Brain microvascular endothelial cell (primary cell): ENCODE data around the gene IRF4.
"Not testable (repeated sequence)": the region's sequence is repeated elsewhere in the genome, so short reads cannot be mapped to it uniquely, and the experiment has no call there.

Experiments
- DNase-seq: peaks from one replicate; pipeline ENCODE4 v3.0.0-alpha.2; 2020
- H3K27ac ChIP-seq: fragments of 250-450 bp; sonication (Bioruptor Pico); 2 replicates; pipeline ENCODE4 v1.5.1; 2020; ENCODE audit warnings: mild to moderate bottlenecking, moderate library complexity
- H3K27me3 ChIP-seq: fragments of 250-450 bp; sonication (Bioruptor Pico); replicated peaks from 2 replicates; pipeline ENCODE4 v1.5.1; 2020; ENCODE audit warnings: mild to moderate bottlenecking
- H3K36me3 ChIP-seq: fragments of 250-450 bp; sonication (Bioruptor Pico); replicated peaks from 2 replicates; pipeline ENCODE4 v1.5.1; 2020; ENCODE audit warnings: mild to moderate bottlenecking
- H3K4me3 ChIP-seq: 2 replicates; pipeline ENCODE4 v1.5.1; 2011; ENCODE audit warnings: low read depth, mild to moderate bottlenecking, control low read depth, low read length, moderate library complexity
- in situ Hi-C: cut with HindIII; loops from 2 replicates; pipeline ENCODE4 v1.10.0; 2017; ENCODE audit warnings: low sequenced_read_pairs, low pct_ligation_motif_present
- TF ChIP-seq, protein P1 (sequence below): IDR thresholded peaks from 2 replicates; pipeline ENCODE4 v1.5.1; 2011; ENCODE audit warnings: low read depth, mild to moderate bottlenecking, moderate library complexity, low read length, control low read depth, inconsistent platforms; ENCODE audit errors: missing control alignments

Gene IRF4

DNA sequence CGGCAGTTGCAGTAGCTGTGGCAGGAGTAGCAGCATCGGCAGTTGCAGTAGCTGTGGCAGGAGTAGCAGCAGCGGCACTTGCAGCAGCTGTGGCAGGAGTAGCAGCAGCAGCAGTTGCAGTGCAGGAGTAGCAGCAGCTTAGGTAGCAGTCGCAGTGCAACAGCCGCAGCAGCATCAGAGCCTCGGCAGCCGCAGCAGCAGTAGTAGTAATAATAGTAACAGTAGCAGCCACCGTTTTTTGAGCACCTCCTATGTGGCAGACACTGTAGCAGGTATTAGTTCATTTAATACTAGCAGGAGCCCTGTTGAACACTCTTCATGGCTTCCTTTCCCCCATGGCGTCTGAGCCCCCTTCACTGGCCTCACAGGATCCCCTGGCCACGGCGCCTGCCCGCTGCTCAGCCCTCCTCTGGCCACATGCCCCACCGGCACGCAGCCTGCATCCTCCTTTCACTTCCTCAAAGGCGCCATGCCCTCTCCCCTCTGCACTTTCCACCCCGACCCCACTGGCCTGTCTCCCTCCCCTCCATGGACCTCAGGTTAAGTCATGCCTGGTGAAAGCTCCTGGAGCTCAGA, 19.1 kb upstream of the IRF4 start:
- no peak for DNase-seq
- in situ Hi-C loops = no loop called here

DNA sequence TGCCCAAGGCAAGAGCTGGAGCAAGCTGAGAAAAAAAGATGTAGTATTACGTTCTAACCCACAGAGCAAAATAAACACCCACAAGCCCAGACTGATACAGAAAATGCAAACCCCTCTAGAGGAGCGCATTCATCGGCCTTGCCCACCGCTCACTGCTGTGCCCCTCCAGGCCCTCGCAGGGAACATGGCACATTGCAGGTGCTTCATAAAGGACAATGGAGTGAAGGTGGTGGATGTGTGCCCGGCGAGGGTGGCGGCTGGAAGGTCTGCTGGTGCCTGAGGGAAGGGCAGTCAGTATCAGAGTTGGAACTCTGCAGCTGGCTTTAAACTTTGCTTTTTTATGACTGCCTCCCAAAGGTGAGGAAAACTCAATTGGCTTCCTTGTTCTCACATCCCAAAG, 18.5 kb upstream of the IRF4 start:
- TF ChIP-seq, protein P1, sequence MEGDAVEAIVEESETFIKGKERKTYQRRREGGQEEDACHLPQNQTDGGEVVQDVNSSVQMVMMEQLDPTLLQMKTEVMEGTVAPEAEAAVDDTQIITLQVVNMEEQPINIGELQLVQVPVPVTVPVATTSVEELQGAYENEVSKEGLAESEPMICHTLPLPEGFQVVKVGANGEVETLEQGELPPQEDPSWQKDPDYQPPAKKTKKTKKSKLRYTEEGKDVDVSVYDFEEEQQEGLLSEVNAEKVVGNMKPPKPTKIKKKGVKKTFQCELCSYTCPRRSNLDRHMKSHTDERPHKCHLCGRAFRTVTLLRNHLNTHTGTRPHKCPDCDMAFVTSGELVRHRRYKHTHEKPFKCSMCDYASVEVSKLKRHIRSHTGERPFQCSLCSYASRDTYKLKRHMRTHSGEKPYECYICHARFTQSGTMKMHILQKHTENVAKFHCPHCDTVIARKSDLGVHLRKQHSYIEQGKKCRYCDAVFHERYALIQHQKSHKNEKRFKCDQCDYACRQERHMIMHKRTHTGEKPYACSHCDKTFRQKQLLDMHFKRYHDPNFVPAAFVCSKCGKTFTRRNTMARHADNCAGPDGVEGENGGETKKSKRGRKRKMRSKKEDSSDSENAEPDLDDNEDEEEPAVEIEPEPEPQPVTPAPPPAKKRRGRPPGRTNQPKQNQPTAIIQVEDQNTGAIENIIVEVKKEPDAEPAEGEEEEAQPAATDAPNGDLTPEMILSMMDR = no peak
- in situ Hi-C loops = no loop called here
- Histone ChIP-seq H3K4me3 (no peak overlapping the region), H3K36me3 (no peaks in the 10 kb centered on the region), H3K27me3 (peaks cover 22% of the 10 kb centered on the region), H3K27ac (no peak overlapping the region)
- no peak for DNase-seq

More for the DNA sequence above, 19.1 kb upstream of the IRF4 start:
- peaks cover 22% of the 10 kb centered on the region for H3K27me3 ChIP-seq
- no peak overlapping the region for H3K4me3 ChIP-seq
- no peak overlapping the region for H3K27ac ChIP-seq
- no peaks in the 10 kb centered on the region for H3K36me3 ChIP-seq
- TF ChIP-seq, protein P1 = no peak

DNA sequence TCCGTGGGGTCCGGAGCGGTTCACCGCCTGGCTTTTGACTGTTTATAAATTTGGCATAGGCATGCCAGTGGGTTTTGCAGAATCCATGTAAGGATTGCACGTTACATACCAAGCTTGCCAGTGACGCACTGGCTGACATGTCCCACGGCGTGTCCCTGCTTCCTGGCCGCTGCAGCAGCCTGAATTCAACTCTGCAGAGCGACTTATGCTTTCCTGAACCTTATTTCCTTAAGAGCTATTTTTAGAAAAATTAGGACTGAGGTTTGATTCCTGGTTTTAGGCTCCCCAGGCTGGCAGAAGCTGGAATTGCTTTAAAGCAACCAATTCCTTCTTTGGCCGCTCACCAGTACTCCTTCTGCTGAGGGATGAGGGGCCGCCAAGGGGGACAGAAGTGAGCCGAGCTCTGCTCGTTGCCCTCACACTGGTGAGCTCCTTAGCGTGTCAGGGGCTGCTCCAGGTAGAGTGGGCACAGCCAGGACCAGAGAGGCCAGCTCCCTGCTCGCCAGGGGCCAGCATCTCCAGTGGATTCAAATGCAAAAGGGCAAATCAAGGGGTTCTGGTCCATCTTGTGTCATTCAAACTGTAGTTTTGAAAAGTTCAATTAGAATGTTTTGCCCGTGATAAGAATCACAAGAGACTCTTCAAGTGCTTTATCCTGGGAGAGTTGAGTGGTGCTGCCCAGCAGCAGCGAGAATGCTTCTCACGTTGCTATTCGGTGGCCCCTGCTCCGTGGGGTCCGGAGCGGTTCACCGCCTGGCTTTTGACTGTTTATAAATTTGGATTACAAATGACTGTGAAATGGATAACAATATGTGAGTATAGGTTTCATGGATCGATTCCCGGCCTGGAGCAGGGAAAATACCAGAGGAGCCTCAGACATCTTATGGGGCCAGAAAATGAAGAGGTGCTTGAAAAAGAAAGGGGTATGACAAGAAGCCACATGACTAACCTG, 17.5 kb upstream of the IRF4 start:
- in situ Hi-C loops = no loop called here
- Histone ChIP-seq H3K27ac (no peak overlapping the region), H3K27me3 (peaks cover 22% of the 10 kb centered on the region), H3K36me3 (no peaks in the 10 kb centered on the region), H3K4me3 (no peak overlapping the region)
- TF ChIP-seq, protein P1 = no peak
- peak; percentile 7 for DNase-seq

DNA sequence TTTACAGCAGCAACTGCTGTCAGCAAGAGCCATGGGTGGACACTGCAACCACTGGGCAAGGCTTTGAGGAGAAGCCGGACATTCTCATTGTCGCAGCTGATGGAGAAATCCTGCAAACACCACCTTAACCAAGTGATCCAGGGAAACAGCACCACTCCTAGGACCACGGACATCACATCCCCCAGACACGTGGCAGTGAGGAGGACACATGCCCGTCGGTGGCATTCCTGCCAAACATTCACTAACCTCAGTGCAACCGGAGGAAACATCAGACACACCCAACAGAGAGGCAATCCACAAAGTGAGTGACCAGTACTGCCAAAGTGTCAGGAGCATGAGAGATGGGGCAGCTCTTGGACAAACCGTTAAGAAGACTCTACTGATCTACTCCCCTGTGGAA, 16.6 kb upstream of the IRF4 start:
- no peak for DNase-seq
- H3K27ac ChIP-seq = no peak overlapping the region
- TF ChIP-seq, protein P1 = no peak
- no peak overlapping the region for H3K4me3 ChIP-seq
- in situ Hi-C loops = no loop called here
- peaks cover 22% of the 10 kb centered on the region for H3K27me3 ChIP-seq
- H3K36me3 ChIP-seq = no peaks in the 10 kb centered on the region

DNA sequence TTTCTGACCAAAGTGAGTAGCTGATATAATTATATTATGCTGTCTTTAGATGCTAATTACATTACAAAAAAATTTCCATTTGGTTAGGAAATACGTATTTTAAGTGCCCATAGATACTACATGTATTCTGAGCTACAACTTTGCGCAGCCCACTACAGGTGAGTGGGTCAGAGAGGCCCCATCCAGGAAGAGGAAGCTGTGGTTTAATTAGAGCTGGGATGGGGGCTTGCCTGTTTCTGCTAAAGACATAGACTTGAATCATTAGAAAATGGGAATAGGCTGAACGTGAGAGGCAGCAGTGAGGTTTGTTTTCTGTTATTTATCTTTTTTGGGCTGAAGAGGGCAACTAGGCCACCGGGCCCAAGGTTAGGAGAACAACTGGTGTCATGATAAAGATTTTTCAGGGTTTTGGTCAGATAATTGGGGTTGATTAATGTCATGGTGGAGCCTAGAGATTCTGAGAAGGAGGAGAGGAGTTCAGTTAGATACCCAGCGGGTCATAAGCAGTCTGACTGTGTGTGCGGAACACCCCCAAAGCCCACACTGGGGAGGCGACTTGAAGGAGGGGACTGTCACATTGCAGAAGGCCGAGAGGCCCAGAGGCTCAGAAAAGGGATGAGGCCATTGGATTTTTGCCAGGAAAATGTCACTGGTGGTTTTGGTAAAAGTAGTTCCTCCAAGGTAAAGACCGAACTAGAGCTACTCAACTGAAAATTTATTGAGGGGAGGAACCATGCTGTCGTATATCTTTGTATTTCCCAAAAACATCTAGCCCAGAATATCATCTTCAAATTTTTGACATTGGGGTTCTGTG, 14.5 kb upstream of the IRF4 start:
- H3K36me3 ChIP-seq = no peaks in the 10 kb centered on the region
- no peak overlapping the region for H3K27ac ChIP-seq
- TF ChIP-seq, protein P1 = no peak
- no peak for DNase-seq
- no peak overlapping the region for H3K4me3 ChIP-seq
- peaks cover 22% of the 10 kb centered on the region for H3K27me3 ChIP-seq
- in situ Hi-C loops = no loop called here

DNA sequence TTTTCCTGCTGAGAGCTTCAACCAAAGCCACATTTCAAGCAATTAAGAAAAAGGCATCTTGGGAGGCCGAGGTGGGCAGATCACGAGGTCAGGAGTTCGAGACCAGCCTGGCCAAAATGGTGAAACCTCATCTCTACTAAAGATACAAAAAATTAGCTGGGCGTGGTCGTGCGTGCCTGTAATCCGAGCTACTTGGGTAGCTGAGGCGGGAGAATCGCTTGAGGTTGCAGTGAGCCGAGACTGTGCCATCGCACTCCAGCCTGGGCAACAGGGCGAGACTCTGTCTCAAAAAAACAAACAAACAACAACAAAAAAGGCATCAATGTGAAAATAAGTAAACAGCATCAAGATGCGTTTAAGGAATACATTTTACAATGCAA, 13.9 kb upstream of the IRF4 start:
- H3K27ac ChIP-seq, in situ Hi-C loops, H3K36me3 ChIP-seq, H3K4me3 ChIP-seq, DNase-seq: not testable (repeated sequence)
- peaks cover 18% of the 10 kb centered on the region for H3K27me3 ChIP-seq
